Left lung (tissue), 10 donors: ENCODE data around the gene PTPA. TPM values are rescaled to one million over a fixed set of nuclear protein-coding genes. Genes with fewer than 3 reads are reported as not detected.

Experiments
- ATAC-seq: fragments of 200-7000 bp; cut with Tn5 transposase; one replicate; pipeline ENCODE4 v1.9.1; 2020; ENCODE audit warnings: moderate library complexity
- DNase-seq, 4 donors: peaks; one replicate each; pipeline ENCODE4 v3.0.0-alpha.2; 2013 to 2020
- H3K27ac ChIP-seq, 2 donors: fragments of 200-600 bp; sonication (generic) in 1 of 2; one replicate each; pipeline versions ENCODE4 v1.5.0 to v1.8.0; 2020 to 2021
- H3K27me3 ChIP-seq, 2 donors: fragments of 200-600 bp; sonication (generic) in 1 of 2; one replicate each; pipeline versions ENCODE4 v1.5.0 to v1.8.0; 2020 to 2021
- H3K36me3 ChIP-seq, 2 donors: fragments of 200-600 bp; sonication (generic) in 1 of 2; one replicate each; pipeline versions ENCODE4 v1.5.0 to v1.8.0; 2020 to 2021
- H3K4me1 ChIP-seq, 2 donors: fragments of 200-600 bp; one replicate each; pipeline ENCODE4 v1.8.0; 2021
- H3K4me3 ChIP-seq, 2 donors: fragments of 200-600 bp; sonication (generic) in 1 of 2; one replicate each; pipeline versions ENCODE4 v1.5.0 to v1.8.0; 2020 to 2021; ENCODE audit warnings: mild to moderate bottlenecking in 1 of 2
- H3K9me3 ChIP-seq, 2 donors: fragments of 200-600 bp; sonication (generic) in 1 of 2; one replicate each; pipeline versions ENCODE4 v1.5.0 to v1.8.0; 2020 to 2021
- intact Hi-C, 2 donors: fragments of 100-400 bp; cut with DNase I; formaldehyde crosslinking; loops; one replicate each; pipeline versions ENCODE4 v1.11.2 to v1.14.2; 2022
- polyA plus RNA-seq, 6 donors: library from polyadenylated mRNA; unstranded; fragments of 120-200 nt; gene quantifications; one replicate each; pipeline ENCODE4 v1.2.1, GENCODE V29; 2013; ENCODE audit not compliant: insufficient read length in 6 of 6
- total RNA-seq, 2 donors: library from RNA; stranded (reverse); fragmentation: NEBNext Ultra II Directional; extraction: Animal tissue kit (Norgen Biotek cat#: 25700); gene quantifications; one replicate each; pipeline ENCODE4 v1.2.1, GENCODE V29; 2021
- TF ChIP-seq, protein P1 (sequence below), 2 donors: fragments of 200-600 bp; sonication (generic) in 1 of 2; IDR thresholded peaks; one replicate each; pipeline versions ENCODE4 v1.5.0 to v1.8.0; 2021; ENCODE audit warnings: antibody characterized with exemption in 2 of 2
- donor health status: DM: no; HTN: yes; CAD: no.
- donor health status: DM: no; HTN: no; CAD: no.

PTPA gene
- total and polyA plus RNA-seq, 8 donors: 120 to 148 (median 140) TPM

DNA sequence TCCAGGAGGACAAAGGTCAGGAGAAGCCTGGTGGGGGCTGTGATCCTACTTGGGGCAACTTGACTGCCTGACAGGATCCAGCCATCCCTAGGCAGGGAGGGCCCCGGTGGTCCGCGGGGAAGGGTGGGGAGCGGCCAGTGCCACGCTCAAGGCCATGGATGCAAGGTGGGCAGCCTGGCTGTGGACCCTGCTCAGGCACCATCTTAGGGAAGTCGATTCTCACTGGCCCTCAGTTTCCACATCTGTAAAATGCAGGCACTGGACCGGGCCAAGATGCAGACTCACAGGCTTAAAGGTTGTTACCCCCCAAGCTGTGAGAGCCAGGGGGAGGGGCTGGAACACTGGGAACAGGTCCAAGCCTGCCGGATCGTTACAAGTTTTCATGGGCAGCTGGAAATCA lies 39.0 kb upstream of the PTPA start:
- intact Hi-C loops: no loop called here
- Histone ChIP-seq H3K4me3 (no peak overlapping the region), H3K4me1 (peaks cover 0 to 16% of the 10 kb centered on the region in 2 donors), H3K27ac (no peak overlapping the region), H3K27me3 (no peaks in the 10 kb centered on the region), H3K36me3 (peaks cover 0 to 46% of the 10 kb centered on the region in 2 donors), H3K9me3 (no peaks in the 10 kb centered on the region)
- DNase-seq: peak in 1 of 4 donors; percentile 61
- TF ChIP-seq, protein P1, sequence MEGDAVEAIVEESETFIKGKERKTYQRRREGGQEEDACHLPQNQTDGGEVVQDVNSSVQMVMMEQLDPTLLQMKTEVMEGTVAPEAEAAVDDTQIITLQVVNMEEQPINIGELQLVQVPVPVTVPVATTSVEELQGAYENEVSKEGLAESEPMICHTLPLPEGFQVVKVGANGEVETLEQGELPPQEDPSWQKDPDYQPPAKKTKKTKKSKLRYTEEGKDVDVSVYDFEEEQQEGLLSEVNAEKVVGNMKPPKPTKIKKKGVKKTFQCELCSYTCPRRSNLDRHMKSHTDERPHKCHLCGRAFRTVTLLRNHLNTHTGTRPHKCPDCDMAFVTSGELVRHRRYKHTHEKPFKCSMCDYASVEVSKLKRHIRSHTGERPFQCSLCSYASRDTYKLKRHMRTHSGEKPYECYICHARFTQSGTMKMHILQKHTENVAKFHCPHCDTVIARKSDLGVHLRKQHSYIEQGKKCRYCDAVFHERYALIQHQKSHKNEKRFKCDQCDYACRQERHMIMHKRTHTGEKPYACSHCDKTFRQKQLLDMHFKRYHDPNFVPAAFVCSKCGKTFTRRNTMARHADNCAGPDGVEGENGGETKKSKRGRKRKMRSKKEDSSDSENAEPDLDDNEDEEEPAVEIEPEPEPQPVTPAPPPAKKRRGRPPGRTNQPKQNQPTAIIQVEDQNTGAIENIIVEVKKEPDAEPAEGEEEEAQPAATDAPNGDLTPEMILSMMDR (IDR thresholded peaks at IDR 0.05): no peak
- ATAC-seq: no peak

DNA sequence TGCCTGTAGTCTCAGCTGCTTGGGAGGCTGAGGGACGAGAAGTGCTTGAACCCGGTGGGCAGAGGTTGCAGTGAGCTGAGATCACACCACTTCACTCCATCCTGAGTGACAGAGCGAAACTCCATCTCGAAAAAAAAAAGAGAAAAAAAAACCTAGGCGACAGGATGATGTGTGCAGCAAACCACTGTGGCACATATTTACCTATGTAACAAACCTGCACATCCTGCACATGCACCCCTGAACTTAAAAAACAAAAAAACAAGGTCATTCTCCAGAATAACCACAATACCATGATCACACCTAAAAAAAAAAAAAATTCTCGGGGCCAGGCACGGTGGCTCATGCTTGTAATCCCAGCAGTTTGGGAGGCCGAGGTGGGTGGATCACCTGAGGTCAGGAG lies 37.8 kb upstream of the PTPA start:
- no peak overlapping the region for H3K4me3 ChIP-seq
- intact Hi-C loops: no loop called here

DNA sequence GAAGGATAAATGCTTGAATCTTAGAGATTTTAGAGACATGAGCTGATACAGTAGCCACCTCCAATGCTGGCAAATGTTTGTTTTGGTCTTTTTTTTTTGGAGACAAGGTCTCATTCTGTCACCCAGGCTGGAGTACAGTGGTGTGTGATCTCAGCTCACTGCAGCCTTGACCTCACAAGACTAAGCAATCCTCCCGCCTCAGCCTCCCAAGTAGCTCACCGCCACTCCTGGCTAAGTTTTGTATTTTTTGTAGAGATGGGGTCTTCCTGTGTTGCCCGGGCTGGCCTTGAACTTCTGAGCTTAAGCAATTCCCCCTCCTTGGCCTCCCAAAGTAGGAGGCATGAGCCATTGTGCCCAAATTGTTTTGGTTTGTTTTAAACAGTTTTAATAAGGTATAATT lies 37.1 kb upstream of the PTPA start:
- Histone ChIP-seq H3K4me3 (no peak overlapping the region), H3K36me3 (peaks cover 0 to 27% of the 10 kb centered on the region in 2 donors), H3K9me3 (no peaks in the 10 kb centered on the region), H3K27ac (no peak overlapping the region), H3K27me3 (no peaks in the 10 kb centered on the region), H3K4me1 (peaks cover 0 to 10% of the 10 kb centered on the region in 2 donors)
- DNase-seq: no peak
- TF ChIP-seq, protein P1 (IDR thresholded peaks at IDR 0.05): no peak
- ATAC-seq: no peak
- intact Hi-C loops: no loop called here

More for the DNA sequence above, 37.8 kb upstream of the PTPA start:
- Histone ChIP-seq H3K4me1 (peaks cover 0 to 16% of the 10 kb centered on the region in 2 donors), H3K9me3 (no peaks in the 10 kb centered on the region), H3K27ac (no peak overlapping the region), H3K36me3 (peaks cover 0 to 34% of the 10 kb centered on the region in 2 donors), H3K27me3 (no peaks in the 10 kb centered on the region)
- TF ChIP-seq, protein P1 (IDR thresholded peaks at IDR 0.05): no peak
- no peak for ATAC-seq
- no peak for DNase-seq

DNA sequence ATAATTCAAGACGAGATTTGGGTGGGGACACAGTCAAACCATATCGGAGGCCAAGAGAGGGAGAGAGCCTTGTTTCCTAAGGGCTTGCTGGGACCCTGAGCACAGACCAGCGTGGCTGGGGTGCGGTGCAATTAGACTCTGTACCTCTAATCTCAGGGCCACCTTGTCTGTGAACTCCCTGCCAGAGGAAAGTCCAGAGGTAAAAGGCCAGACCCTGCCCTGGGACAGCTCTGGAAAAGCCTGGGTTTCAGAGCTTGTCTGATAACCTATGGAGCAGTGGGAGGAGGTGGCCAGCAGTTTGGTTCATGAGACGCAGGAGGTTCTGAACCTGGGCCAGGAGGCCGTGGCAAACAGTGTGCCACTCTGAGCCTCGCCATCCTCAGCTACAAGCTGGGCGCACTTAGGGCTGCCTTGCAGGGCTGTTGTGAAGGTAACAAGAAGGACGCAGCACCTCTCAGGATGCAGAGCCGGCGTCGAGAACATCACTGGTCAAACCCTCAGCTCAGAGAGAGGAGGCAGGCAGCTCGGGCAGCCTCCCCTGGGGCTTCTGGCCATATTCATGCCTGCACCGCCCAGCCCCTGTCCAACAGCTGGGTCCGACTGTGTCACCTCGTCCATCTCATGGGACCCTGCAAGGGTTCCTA lies 35.1 kb upstream of the PTPA start:
- Histone ChIP-seq H3K4me1 (peaks cover 6 to 14% of the 10 kb centered on the region in 2 donors), H3K27me3 (no peaks in the 10 kb centered on the region), H3K27ac (no peak overlapping the region), H3K9me3 (no peaks in the 10 kb centered on the region), H3K4me3 (no peak overlapping the region), H3K36me3 (peaks cover 0 to 6% of the 10 kb centered on the region in 2 donors)
- intact Hi-C loops: no loop called here
- TF ChIP-seq, protein P1 (IDR thresholded peaks at IDR 0.05): no peak
- peak in 1 of 4 donors; percentile 62 for DNase-seq
- ATAC-seq: no peak

DNA sequence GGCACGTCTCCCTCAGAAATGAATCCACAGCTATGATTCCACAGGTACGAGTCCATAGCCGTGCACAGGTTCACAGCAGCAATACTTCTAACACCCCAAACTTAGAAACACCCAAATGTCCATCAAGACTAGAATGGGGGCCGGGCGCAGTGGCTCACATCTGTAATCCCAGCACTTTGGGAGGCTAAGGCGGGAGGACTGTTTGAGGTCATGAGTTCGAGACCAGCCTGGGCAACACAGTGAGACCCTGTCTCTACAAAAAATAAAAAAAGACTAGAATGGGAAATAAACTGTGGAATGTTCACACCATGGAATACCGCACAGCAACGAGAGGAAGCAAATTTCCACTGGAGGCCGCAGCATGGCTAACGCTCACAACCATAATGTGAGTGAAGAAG lies 34.6 kb upstream of the PTPA start:
- Histone ChIP-seq H3K27me3 (no peaks in the 10 kb centered on the region), H3K27ac (no peak overlapping the region), H3K9me3 (no peaks in the 10 kb centered on the region), H3K4me3 (no peak overlapping the region), H3K4me1 (peaks cover 8 to 14% of the 10 kb centered on the region in 2 donors), H3K36me3 (peaks cover 0 to 1% of the 10 kb centered on the region in 2 donors)
- intact Hi-C loops: no loop called here
- DNase-seq (no peak), ATAC-seq (no peak)
- TF ChIP-seq, protein P1 (IDR thresholded peaks at IDR 0.05): no peak
